ENCODE data around the gene ZNF688.
"Not testable (repeated sequence)": the region's sequence is repeated elsewhere in the genome, so short reads cannot be mapped to it uniquely, and the experiment has no call there.

ZNF688 gene

GRCh38 chr16:30557707-30557956, 13.9 kb downstream of the ZNF688 start:
- DNase-seq (ENCODE audit: low read depth): no peak

GRCh38 chr16:30556125-30556473, 15.4 kb downstream of the ZNF688 start:
- DNase-seq (ENCODE audit: low read depth): no peak

DNA sequence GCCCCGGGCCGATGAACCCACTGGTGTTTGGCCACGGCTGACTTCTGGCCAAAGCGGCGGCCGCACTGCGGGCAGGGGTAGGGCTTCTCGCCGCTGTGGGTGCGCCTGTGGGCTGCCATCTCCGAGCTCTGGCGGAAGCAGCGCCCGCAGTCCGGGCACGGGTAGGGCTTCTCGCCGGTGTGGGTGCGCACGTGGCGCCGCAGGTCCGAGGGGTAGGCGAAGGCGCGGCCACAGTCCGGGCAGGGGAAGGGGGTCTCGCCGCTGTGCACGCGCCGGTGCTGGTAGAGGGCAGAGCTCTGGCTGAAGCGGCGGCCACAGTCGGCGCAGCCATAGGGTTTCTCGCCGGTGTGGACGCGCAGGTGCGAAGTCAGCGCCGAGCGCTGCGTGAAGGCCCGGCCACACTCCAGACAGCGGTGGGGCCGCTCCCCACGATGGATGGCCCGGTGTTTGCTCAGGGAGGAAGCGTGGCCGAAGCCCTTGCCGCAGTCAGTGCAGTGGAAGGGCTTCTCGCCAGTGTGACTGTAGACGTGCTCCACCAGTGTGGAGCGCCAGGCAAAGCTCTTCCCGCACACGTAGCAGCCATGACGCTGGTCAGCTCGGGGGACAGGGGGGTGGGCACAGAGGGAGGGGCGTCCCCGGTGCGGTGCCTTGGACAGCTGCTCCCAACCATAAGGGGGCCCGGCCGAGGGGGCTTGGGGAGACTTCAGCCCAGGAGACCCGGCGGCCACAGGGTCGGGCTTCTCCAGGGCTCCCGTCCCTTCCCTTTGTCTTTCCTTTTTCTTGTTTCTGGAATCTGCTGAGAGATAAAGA, 16.0 kb downstream of the ZNF688 start:
- DNase-seq (ENCODE audit: low read depth): no peak

GRCh38 chr16:30554557-30555314, 16.8 kb downstream of the ZNF688 start:
- DNase-seq (ENCODE audit: low read depth): no peak

DNA sequence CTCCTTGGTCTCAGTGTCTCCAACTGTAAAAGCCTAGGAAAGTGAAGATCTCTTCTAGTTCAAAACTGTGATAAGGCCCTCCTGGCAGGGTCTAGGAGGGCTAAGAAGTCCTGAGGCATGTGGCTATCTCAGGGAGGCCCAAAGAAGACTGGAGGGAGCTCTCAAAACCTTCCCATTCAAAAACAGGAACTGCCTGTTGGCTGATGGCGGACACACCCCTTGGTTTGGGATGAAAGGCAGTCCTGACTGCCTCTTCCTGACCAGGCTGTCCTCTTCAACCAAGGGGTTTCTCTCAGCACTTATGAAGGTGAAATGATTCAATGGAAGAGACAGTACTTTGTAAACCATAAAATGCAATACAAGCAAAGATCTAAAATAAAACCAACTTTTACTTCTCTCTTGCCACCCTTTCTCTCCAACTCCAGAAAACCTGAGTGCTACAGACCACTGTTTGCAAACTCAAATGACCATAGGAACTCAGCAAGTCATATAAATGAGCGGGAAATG, 18.1 kb downstream of the ZNF688 start:
- DNase-seq (ENCODE audit: low read depth): no peak

GRCh38 chr16:30552956-30553355, 18.6 kb downstream of the ZNF688 start:
- DNase-seq (ENCODE audit: low read depth): no peak

DNA sequence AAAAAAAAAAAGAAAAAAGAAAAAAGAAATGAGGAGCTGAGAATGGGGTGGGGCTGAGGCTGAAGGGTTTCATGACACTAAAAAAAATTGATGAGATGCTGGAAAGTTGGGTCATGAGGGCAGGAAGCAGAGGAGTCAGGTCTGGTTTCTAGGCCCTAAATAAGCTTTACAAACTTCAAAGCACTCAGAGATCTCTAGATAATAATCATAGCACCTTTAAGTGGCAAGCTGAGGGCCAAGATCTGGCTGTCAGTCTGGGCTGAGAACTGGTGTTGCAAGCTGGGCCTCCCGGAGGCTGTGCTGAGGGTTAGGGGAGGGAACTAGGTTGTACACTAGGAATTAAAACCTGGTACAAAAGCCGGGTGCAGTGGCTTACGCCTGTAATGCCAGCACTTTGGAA, 19.7 kb downstream of the ZNF688 start:
- DNase-seq (ENCODE audit: low read depth): peak; percentile 47

DNA sequence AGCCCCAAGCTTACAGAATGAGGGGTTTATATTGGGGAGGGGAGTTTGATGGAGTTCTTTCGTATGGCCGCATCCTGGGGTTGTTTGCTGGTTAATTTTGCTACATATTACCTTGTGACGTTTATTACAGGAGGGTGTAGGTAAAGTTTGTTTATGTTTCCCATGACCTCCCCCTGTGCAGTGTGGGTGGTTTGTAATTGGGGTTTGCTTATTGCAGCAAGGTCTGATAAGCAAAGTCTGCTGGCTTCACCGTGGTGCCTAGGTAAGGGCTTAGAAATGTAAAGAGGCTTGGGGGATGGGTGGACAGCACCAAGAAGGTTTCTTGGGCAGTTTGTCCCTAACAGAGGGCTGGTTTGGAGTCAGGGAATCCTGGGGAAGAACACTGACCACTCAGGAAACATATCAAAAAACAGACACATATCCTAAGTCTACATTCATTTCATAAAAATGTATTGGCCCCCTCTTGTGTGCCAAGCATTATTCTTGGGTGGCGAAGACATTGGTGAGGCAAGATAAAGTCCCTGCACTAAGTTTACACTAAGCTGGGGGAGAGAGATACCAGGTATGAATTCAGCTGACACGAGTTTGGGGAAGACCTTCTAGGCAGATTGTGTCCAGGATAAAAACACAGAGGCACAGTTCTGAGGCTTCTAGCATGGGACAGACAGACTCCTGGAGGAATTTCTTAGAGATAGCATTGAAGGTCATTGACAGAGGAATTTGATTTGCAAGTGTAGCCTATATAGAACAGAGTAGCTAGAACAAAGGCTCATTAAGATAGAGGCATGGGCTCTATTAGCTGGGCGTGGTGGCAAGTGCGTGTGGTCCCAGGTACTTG, 22.9 kb downstream of the ZNF688 start:
- DNase-seq (ENCODE audit: low read depth): no peak

GRCh38 chr16:30546115-30546514, 25.4 kb downstream of the ZNF688 start:
- no peak for DNase-seq (ENCODE audit: low read depth)

- no peak for DNase-seq (ENCODE audit: low read depth)
Measured at GRCh38 chr16:30543067-30543466, 28.4 kb downstream of the ZNF688 start.

GRCh38 chr16:30541502-30542329, 29.8 kb downstream of the ZNF688 start:
- no peak for DNase-seq (ENCODE audit: low read depth)

DNA sequence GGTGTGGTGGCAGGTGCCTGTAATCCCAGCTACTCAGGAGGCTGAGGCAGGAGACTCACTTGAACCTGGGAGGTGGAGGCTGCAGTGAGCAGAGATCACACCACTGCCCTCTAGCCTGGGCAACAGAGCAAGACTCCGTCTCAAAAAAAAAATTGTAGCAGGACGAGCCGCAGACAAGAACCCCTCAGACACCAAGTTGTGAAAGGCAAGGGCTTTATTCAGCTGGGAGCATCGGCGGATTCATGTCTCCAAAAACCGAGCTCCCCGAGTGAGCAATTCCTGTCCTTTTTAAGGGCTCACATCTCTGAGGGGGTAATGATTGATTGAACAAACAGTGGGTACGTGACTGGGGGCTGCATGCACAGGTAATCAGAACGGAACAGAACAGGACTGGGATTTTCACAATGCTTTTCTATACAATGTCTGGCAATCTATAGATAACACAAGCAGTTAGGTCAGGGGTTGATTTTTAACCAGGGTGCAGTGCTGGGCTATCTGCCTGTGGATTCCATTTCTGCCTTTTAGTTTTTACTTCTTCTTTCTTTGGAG, 30.5 kb downstream of the ZNF688 start:
- not testable (repeated sequence) for DNase-seq (ENCODE audit: low read depth)

GRCh38 chr16:30539986-30540526, 31.5 kb downstream of the ZNF688 start:
- DNase-seq (ENCODE audit: low read depth): not testable (repeated sequence)

GRCh38 chr16:30539000-30539964, 32.2 kb downstream of the ZNF688 start:
- no peak for DNase-seq (ENCODE audit: low read depth)

DNA sequence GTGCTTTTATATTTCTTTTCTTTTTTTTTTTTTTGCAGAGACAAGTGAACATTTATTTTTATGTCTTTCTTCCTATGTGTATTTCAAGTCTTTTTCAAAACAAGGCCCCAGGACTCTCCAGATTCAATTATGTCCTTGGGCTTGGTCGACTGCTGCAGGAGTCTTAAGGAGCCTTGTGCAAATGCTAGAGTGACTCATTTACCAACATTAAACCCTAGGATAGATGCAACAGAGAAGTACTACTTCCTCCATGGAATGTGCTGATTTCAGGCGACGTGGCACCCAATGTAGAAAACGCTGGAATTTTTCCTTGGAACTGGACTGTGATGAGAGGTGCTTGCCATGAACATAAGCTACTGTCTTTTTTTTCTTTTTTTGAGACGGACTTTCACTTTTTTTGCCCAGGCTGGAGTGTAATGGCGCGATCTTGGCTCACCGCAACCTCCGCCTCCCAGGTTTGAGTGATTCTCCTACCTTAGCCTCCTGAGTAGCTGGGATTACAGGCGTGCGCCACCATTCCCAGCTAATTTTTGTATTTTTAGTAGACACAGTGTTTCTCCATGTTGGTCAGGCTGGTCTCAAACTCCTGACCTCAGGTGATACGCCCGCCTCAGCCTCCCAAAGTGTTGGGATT, 35.0 kb downstream of the ZNF688 start:
- DNase-seq (ENCODE audit: low read depth): not testable (repeated sequence)

DNA sequence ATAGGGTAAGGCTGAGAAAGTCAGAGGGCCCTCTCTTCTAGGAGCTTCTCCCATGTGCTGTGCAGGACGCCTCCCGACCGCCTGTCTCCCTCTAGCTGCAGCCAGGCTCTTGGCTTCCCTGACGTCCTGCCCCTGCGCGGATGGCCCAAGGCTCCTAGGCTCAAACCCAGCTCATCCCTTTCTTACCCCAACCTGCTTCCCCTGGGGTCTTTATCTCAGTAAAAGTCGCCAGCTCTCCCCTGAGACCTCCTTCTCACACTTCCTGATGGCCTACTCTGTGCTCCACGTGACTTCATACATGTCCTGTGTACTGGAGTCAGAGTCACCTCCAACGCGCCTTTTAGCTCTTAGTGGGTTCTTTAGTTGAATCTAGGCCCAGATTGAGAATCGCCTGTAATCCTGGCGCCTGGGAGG, 35.7 kb downstream of the ZNF688 start:
- DNase-seq (ENCODE audit: low read depth): peak; percentile 60

DNA sequence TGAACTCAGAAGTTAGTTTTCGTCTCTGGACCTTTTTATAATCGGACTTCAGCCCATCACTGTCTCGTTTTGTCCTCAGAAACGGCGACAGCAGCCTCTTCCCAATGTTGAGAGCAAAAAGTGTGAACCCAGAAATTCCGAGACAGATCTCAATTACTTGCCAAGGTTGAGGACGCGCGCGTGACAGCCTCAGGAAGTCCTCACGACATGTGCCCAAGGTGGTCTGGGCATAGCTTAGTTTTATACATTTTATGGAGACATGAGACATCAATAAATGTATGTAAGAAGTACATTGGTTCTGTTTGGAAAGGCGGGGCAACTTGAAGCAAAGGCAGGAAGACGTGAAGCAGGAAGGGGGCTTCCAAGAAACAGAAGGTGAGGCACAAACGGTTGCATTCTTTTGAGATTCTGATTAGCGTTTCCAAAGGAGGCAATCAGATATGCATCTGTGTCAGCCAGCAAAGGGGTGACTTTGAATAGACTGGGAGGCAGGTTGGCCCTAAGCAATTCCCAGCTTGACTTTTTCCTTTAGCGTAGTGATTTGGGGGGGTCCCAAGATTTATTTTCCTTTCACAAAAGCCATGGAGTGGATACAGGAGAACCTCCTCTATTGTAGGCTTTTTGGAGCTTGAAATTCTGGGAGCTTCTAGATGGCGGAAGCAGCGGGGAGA, 36.3 kb downstream of the ZNF688 start:
- peak; percentile 30 for DNase-seq (ENCODE audit: low read depth)

GRCh38 chr16:30534368-30535105, 37.0 kb downstream of the ZNF688 start, which contains the start of gene ZNF747:
ZNF747 (minus strand) TSS chr16:30534858; CDS start chr16:30534679, 179 bp downstream.
- DNase-seq (ENCODE audit: low read depth): peak; percentile 91
